Transverse colon (tissue), 4 donors: ENCODE measurements around the gene HSD17B2. TPM values are rescaled to one million over a fixed set of nuclear protein-coding genes. Genes with fewer than 3 reads are reported as not detected.

Source experiments
- DNase-seq: peaks from one replicate; pipeline ENCODE4 v3.0.0-alpha.2; 2019
- H3K27ac ChIP-seq, 4 donors: fragments of 200-600 bp; sonication (generic); 2 replicates each; pipeline ENCODE4 v1.5.1; 2016 to 2018; ENCODE audit warnings: inconsistent platforms in 4 of 4
- H3K27me3 ChIP-seq: fragments of 200-600 bp; sonication (generic); 2 replicates; pipeline ENCODE4 v1.5.1; 2017; ENCODE audit warnings: inconsistent platforms
- H3K36me3 ChIP-seq, 4 donors: fragments of 200-600 bp; sonication (generic); 2 replicates each; pipeline ENCODE4 v1.5.1; 2017 to 2019; ENCODE audit warnings: inconsistent platforms in 4 of 4
- H3K4me1 ChIP-seq, 4 donors: fragments of 200-600 bp; sonication (generic); 2 replicates each; pipeline ENCODE4 v1.5.1; 2017 to 2020; ENCODE audit warnings: inconsistent platforms in 4 of 4
- H3K4me3 ChIP-seq, 4 donors: fragments of 200-600 bp; sonication (generic); 1 replicate in 1 of 4; 2 replicates in 3 of 4; pipeline versions ENCODE4 v1.5.1 to v1.6.1; 2017 to 2019; ENCODE audit warnings: inconsistent platforms in 4 of 4
- H3K9me3 ChIP-seq, 2 donors: fragments of 200-600 bp; sonication (generic); 2 replicates each; pipeline ENCODE4 v1.5.1; 2017 to 2019; ENCODE audit warnings: inconsistent platforms in 2 of 2
- EP300 ChIP-seq: sonication (generic); formaldehyde crosslinking; IDR thresholded peaks from one replicate; pipeline ENCODE4 v1.6.1; 2017; ENCODE audit warnings: antibody characterized with exemption, low read depth
- POLR2A ChIP-seq: fragments of 450-650 bp; IDR thresholded peaks from one replicate; pipeline ENCODE4 v1.6.1; 2016; ENCODE audit warnings: antibody characterized with exemption, mild to moderate bottlenecking, moderate library complexity
- POLR2AphosphoS5 ChIP-seq, 3 donors: sonication (generic); formaldehyde crosslinking; IDR thresholded peaks; one replicate each; pipeline ENCODE4 v1.6.1; 2016; ENCODE audit warnings: antibody characterized with exemption in 3 of 3
- WGBS, 2 donors: methylation state at CpG; one replicate each; pipeline ENCODE4 v1.1.5; 2018; ENCODE audit warnings: low coverage in 1 of 2; 5-methylcytosine and 5-hydroxymethylcytosine counted together
- in situ Hi-C, 4 donors: fragments of 200-750 bp; cut with MboI; loops; one replicate each; pipeline versions ENCODE4 v1.15.0 to v1.15.1; 2017; ENCODE audit warnings: low sequenced_read_pairs in 3 of 4, low pct_ligation_motif_present in 1 of 4, low pct_unique_long_range_greater_than_20kb in 1 of 4
- intact Hi-C: fragments of 100-400 bp; cut with DNase I; formaldehyde crosslinking; loops from one replicate; pipeline ENCODE4 v1.15.1; 2023; ENCODE audit warnings: low total_unique reads
- total RNA-seq, 4 donors: library from RNA; depleted of rRNA; stranded (reverse); fragments of >200 nt; gene quantifications; one replicate each; pipeline ENCODE4 v1.1.0, GENCODE V29; 2016
- TF ChIP-seq, protein P1 (sequence below), 5 experiments: fragments of 200-600 bp in 3 of 5; fragments of 450-650 bp in 2 of 5; sonication (generic) in 3 of 5; IDR thresholded peaks; 1 replicate in 2 of 5; 2 replicates in 3 of 5; pipeline ENCODE4 v1.5.1; 2016 to 2017; ENCODE audit warnings: antibody characterized with exemption in 5 of 5, inconsistent platforms in 3 of 5, mild to moderate bottlenecking in 2 of 5, moderate library complexity in 1 of 5

Gene HSD17B2
- total RNA-seq, 4 donors from 2014 or later = 9.6 to 146 (median 82.3) TPM

DNA sequence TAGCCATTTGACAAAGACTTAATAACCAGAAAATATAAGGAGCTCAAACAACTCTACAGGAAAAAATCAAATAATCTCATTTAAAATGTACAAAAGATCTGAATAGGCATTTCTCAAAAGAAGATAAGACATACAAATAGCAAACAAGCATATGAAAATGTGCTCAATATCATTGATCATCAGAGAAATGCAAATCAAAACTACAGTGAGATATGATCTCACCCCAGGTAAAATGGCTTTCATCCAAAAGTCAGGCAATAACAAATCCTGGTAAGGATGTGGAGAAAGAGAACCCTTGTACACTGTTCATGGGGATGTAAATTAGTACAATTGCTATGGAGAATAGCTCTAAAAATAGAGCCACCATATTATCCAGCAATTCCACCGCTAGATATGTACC, 43.1 kb downstream of the HSD17B2 start:
- Histone ChIP-seq H3K36me3 (peaks cover 0 to 3% (median 0%) of the 10 kb centered on the region in 4 donors), H3K27me3 (no peaks in the 10 kb centered on the region), H3K9me3 (no peaks in the 10 kb centered on the region), H3K27ac (no peak overlapping the region), H3K4me1 (peaks cover 0 to 17% (median 7%) of the 10 kb centered on the region in 4 donors), H3K4me3 (no peak overlapping the region)
- 79 to 100% methylated on average over 1 of the region's 1 CpG for WGBS, 2 donors
- TF ChIP-seq, protein P1, sequence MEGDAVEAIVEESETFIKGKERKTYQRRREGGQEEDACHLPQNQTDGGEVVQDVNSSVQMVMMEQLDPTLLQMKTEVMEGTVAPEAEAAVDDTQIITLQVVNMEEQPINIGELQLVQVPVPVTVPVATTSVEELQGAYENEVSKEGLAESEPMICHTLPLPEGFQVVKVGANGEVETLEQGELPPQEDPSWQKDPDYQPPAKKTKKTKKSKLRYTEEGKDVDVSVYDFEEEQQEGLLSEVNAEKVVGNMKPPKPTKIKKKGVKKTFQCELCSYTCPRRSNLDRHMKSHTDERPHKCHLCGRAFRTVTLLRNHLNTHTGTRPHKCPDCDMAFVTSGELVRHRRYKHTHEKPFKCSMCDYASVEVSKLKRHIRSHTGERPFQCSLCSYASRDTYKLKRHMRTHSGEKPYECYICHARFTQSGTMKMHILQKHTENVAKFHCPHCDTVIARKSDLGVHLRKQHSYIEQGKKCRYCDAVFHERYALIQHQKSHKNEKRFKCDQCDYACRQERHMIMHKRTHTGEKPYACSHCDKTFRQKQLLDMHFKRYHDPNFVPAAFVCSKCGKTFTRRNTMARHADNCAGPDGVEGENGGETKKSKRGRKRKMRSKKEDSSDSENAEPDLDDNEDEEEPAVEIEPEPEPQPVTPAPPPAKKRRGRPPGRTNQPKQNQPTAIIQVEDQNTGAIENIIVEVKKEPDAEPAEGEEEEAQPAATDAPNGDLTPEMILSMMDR (IDR thresholded peaks at IDR 0.05) = no peak
- no peak for TF ChIP-seq EP300
- intact Hi-C loops (no loop called here), in situ Hi-C loops (no loop called here)
- DNase-seq = no peak

GRCh38 chr16:82079892-82080291, 44.8 kb downstream of the HSD17B2 start:
- in situ Hi-C loops = no loop called here

GRCh38 chr16:82081264-82081663, 46.2 kb downstream of the HSD17B2 start:
- Histone ChIP-seq H3K9me3 (no peaks in the 10 kb centered on the region), H3K27me3 (no peaks in the 10 kb centered on the region), H3K4me1 (peaks cover 0 to 43% (median 21%) of the 10 kb centered on the region in 4 donors), H3K4me3 (no peak overlapping the region), H3K27ac (peak overlapping the region in 2 of 4 donors; percentile 25 to 52), H3K36me3 (no peaks in the 10 kb centered on the region)
- TF ChIP-seq POLR2A (no peak), POLR2AphosphoS5 (IDR thresholded peaks at IDR 0.05) (no peak), EP300 (no peak)
- TF ChIP-seq, protein P1 (IDR thresholded peaks at IDR 0.05) = no peak
- in situ Hi-C loops (no loop called here), intact Hi-C loops (no loop called here)
- DNase-seq = peak; percentile 45
- WGBS, 2 donors = 52 to 80% methylated on average over 1 to 3 of the region's 3 CpGs

More at GRCh38 chr16:82079892-82080291, 44.8 kb downstream of the HSD17B2 start:
- no peak for DNase-seq
- no peaks in the 10 kb centered on the region for H3K9me3 ChIP-seq
- intact Hi-C loops = no loop called here
- no peak overlapping the region for H3K4me3 ChIP-seq
- WGBS, 2 donors = 60 to 79% methylated on average over 1 to 3 of the region's 3 CpGs
- no peaks in the 10 kb centered on the region for H3K27me3 ChIP-seq
- peaks cover 0 to 34% (median 16%) of the 10 kb centered on the region in 4 donors for H3K4me1 ChIP-seq
- no peaks in the 10 kb centered on the region for H3K36me3 ChIP-seq
- no peak overlapping the region for H3K27ac ChIP-seq
- TF ChIP-seq POLR2AphosphoS5 (IDR thresholded peaks at IDR 0.05) = no peak
- TF ChIP-seq POLR2A = no peak
- no peak for TF ChIP-seq EP300
- TF ChIP-seq, protein P1 (IDR thresholded peaks at IDR 0.05) = no peak

DNA sequence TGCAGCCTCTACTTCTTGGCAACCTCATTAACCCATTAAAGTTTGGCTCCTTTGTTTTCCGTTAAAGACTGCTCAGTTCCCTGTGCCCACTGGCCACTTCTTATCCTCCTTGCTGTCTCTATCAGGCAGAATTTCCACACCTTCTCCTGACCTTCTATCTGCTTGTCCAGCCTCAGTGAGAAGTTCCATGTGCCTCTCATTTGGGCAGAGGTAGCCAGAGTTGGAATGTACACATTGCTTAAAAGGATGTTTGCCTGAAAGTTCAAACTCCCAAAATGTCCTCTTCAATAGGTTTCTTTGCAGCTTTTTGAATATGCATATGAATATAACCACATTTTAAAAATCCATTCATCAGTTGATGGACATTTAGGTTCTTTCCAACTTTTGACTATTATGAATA, 47.0 kb downstream of the HSD17B2 start:
- no peak for DNase-seq
- Histone ChIP-seq H3K4me1 (peaks cover 0 to 43% (median 21%) of the 10 kb centered on the region in 4 donors), H3K4me3 (no peak overlapping the region), H3K36me3 (no peaks in the 10 kb centered on the region), H3K9me3 (no peaks in the 10 kb centered on the region), H3K27ac (peak overlapping the region in 1 of 4 donors; percentile 27), H3K27me3 (no peaks in the 10 kb centered on the region)
- 80 to 90% methylated on average over 1 of the region's 1 CpG for WGBS, 2 donors
- TF ChIP-seq POLR2AphosphoS5 (IDR thresholded peaks at IDR 0.05) = no peak
- TF ChIP-seq EP300 = no peak
- no peak for TF ChIP-seq POLR2A
- TF ChIP-seq, protein P1 (IDR thresholded peaks at IDR 0.05) = no peak
- in situ Hi-C loops (no loop called here), intact Hi-C loops (no loop called here)
